Activated T-cell treated with anti-CD3 and anti-CD28 coated beads, Interleukin-2, amount 50 U/mL, for 24 hours (primary cell): ENCODE data around the gene DTD2.

Source experiments
- DNase-seq: peaks from one replicate; pipeline ENCODE4 v3.0.0-alpha.2; 2020
- H3K27ac Mint-ChIP-seq: 2 replicates; pipeline ENCODE4 v1.8.0; 2020; ENCODE audit warnings: mild to moderate bottlenecking, mixed read lengths
- H3K27me3 Mint-ChIP-seq: 2 replicates; pipeline ENCODE4 v1.8.0; 2020; ENCODE audit warnings: mixed read lengths
- H3K36me3 Mint-ChIP-seq: 2 replicates; pipeline ENCODE4 v1.8.0; 2020; ENCODE audit warnings: low read depth, mixed read lengths
- H3K4me1 Mint-ChIP-seq: 2 replicates; pipeline ENCODE4 v1.8.0; 2020; ENCODE audit warnings: low read depth, mixed read lengths
- H3K4me3 Mint-ChIP-seq: 2 replicates; pipeline ENCODE4 v1.8.0; 2020; ENCODE audit warnings: mild to moderate bottlenecking, moderate library complexity, mixed read lengths
- H3K9me3 Mint-ChIP-seq: 2 replicates; pipeline ENCODE4 v1.8.0; 2020; ENCODE audit warnings: mixed read lengths

DTD2 gene

DNA sequence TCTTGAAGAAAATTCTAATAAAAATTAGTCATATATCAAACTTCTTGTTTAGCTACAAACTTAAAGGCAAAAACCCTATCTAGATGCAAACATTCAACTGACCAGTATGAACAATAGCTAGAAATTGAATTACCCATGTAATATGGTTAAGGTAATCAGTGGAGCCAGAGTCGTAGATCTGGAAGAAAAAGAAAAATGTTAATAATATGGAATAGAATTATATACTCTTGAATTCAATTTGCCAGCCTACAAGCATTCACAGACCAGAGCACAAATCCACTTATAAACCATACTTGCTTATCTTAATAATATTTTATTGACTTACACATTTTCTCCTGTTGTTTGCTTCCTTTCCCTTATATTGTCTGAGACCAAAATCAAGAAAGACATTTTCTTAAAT is 29.3 kb downstream of the DTD2 start:
- Mint-ChIP-seq H3K9me3 (peaks cover 6% of the 10 kb centered on the region), H3K27ac (no peak overlapping the region), H3K36me3 (peaks cover 9% of the 10 kb centered on the region), H3K4me3 (no peak overlapping the region), H3K4me1 (peaks cover 17% of the 10 kb centered on the region), H3K27me3 (no peaks in the 10 kb centered on the region)
- no peak for DNase-seq

DNA sequence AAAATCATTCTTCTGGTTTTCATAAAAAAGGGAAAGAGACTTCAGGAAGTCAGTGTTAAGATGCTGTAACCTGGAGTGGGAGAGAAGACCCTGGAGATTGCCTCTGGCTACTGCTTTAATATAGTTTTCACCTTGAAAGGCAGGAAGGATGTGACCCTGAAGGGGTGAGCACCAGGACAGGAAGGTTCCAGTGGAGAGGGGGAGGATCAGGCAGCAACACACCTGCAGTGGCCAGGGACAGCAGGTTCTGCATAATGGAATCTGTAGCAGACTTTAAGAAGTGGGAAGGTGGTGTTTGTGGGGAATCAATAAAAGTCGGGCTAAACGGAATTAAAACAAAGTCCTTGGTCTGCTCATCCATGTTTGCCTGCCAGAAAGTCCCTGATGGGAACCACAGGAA is 30.6 kb downstream of the DTD2 start:
- Mint-ChIP-seq H3K4me3 (no peak overlapping the region), H3K27me3 (no peaks in the 10 kb centered on the region), H3K27ac (no peak overlapping the region), H3K36me3 (no peaks in the 10 kb centered on the region), H3K9me3 (no peaks in the 10 kb centered on the region), H3K4me1 (peaks cover 21% of the 10 kb centered on the region)
- DNase-seq = no peak

DNA sequence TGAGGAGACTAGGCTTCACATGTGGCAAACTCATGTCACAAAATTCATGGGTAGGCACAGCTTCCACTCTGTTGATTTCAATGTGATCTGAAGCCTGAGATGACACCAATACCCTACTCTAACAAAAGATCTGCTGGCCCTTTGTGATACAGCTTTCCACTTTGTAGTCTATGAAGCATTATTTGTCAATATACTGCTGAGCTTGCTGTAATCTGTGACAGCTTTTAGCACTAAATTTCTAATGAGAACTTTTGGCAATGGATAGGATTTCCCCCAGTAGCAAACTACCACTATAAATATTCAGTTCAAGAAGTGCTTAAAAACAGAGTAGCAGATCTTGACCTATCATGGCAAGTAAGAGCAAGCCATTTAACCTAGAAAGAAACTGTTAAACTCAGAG is 31.4 kb downstream of the DTD2 start:
- DNase-seq = no peak
- H3K27me3 Mint-ChIP-seq = no peaks in the 10 kb centered on the region
- no peaks in the 10 kb centered on the region for H3K36me3 Mint-ChIP-seq
- no peak overlapping the region for H3K27ac Mint-ChIP-seq
- no peak overlapping the region for H3K4me3 Mint-ChIP-seq
- H3K9me3 Mint-ChIP-seq = no peaks in the 10 kb centered on the region
- H3K4me1 Mint-ChIP-seq = peaks cover 28% of the 10 kb centered on the region

DNA sequence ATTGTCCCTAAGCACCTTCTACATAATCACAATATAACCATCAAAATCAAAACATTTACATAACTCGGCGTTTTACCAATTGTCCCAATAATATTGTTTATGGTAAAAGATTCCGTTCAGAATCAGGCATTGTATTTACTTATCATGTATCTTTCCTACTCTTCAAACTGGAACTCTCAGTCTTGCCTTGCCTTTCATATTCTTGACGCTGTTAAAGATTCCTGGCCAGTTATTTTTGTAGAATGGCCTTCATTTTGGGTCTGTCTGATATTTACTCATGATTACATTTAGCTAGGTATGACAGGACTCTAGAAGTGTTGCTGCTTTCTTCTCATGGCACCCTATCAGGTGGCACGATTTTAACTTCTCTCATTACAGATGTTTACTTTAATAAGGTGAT is 36.1 kb downstream of the DTD2 start:
- peak overlapping the region; percentile 96 for H3K27ac Mint-ChIP-seq
- H3K4me3 Mint-ChIP-seq = peak overlapping the region; percentile 92
- peaks cover 26% of the 10 kb centered on the region for H3K4me1 Mint-ChIP-seq
- H3K9me3 Mint-ChIP-seq = no peaks in the 10 kb centered on the region
- H3K27me3 Mint-ChIP-seq = no peaks in the 10 kb centered on the region
- H3K36me3 Mint-ChIP-seq = peaks cover 2% of the 10 kb centered on the region
- DNase-seq = no peak

DNA sequence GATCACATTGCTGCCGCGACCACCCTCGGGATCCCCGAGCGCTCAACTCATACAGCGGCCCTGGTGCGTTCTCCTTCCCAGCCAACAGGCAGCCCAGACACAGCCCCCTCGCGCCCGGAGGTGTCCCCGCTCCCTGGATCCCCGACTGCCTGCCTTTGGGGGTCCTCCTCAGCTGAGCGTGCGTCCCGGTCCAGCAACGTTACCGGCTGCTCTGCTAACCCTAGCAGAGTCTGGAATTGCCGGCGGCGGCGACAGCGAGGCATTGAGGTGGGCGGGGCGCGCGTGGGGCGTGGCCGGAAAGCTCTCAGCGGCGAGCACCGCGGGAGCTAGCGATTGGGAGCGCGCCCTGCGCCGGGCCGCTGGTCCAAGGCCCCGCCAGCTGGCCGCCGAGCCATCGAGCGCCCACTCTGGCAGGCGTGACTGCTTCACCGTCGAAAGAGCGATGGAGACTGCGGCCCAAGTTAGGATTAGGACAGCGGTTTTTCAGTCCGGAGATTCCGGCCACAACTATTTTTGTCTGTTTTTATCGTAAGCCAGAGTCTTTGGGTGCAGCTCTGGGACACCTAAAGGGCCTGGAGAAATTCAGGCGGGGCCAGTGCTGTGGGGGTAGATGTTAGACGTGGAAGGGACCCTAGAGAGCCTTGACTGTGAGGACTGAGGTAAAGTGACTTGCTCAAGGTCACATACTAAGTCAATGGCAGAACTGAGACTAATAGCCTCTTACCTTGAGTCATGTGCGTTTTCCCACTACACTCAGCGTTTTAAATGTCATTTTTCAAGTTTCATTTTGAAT is 36.8 kb downstream of the DTD2 start, which contains the start of gene HEATR5A:
HEATR5A (minus strand) TSS at position 232 of the 793 bp plus-strand sequence. CDS start 17,575 bp downstream, outside the sequence.
- no peaks in the 10 kb centered on the region for H3K27me3 Mint-ChIP-seq
- peak within 1 kb of the TSS; percentile 92 for H3K4me3 Mint-ChIP-seq
- peak; percentile 95 for DNase-seq
- peaks cover 2% of the 10 kb centered on the region for H3K36me3 Mint-ChIP-seq
- no peaks in the 10 kb centered on the region for H3K9me3 Mint-ChIP-seq
- peak within 1 kb of the TSS; percentile 96 for H3K27ac Mint-ChIP-seq
- peaks cover 26% of the 10 kb centered on the region for H3K4me1 Mint-ChIP-seq

DNA sequence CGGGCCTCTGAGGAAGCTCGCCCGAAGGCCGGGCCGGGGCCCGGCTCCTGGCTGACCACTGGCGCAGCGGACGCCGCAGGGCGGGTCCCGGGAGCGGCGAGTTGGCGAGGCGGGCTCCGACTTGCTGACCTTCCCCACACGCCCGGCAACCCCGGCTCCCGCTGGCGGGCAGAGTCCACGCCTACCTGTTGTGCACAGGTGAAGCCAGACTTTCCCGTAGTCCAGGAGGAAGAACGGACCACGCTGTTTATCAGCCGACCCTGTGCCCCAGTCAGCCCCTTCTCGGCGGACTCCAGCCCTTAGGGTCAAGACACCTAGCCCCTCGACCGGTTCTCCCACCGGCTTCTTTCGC is 37.4 kb downstream of the DTD2 start:
- H3K36me3 Mint-ChIP-seq = peaks cover 2% of the 10 kb centered on the region
- H3K4me1 Mint-ChIP-seq = peaks cover 26% of the 10 kb centered on the region

DNA sequence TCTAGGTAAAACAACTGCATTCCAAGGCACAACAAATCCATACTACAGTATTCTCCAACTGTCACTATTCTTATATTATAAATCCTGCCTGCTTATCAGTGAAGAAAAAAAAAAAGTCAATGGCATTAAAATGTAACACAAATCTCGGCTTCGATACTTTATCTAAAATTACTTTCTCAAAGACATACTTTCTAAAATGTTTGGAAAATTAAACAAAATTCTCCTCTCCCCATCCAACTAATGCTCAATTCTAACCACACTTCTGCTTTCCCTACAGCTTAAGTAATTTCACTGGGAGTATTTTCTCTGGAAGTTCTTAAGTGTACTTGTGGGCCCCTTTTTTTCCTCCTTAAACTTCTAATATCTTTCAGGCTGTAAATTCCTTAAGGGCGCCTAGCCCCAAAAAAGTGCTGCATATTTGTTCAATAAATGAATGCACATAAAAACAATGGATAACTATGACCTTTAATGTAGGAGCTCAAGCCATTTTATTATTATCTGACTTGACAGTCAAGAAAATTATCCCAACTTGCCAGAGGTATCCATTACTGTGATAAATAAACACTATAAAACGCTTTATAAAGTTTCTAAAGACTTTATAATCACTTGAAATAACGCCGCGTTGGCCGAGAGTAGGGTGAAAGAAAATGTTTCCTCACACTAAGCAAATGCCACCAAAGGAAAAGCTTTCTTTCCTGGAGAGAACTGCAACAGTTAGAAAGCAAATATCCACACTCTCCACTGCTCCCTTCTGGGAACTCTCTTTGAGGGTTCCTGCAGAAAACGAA is 37.9 kb downstream of the DTD2 start:
- Mint-ChIP-seq H3K27me3 (no peaks in the 10 kb centered on the region), H3K27ac (peak overlapping the region; percentile 44), H3K4me1 (peaks cover 30% of the 10 kb centered on the region), H3K4me3 (peak overlapping the region; percentile 92), H3K36me3 (peaks cover 2% of the 10 kb centered on the region), H3K9me3 (no peaks in the 10 kb centered on the region)
- DNase-seq = no peak

More for the DNA sequence above, 37.4 kb downstream of the DTD2 start:
- Mint-ChIP-seq H3K4me3 (peak overlapping the region; percentile 92), H3K9me3 (no peaks in the 10 kb centered on the region), H3K27ac (peak overlapping the region; percentile 96), H3K27me3 (no peaks in the 10 kb centered on the region)
- DNase-seq = no peak

DNA sequence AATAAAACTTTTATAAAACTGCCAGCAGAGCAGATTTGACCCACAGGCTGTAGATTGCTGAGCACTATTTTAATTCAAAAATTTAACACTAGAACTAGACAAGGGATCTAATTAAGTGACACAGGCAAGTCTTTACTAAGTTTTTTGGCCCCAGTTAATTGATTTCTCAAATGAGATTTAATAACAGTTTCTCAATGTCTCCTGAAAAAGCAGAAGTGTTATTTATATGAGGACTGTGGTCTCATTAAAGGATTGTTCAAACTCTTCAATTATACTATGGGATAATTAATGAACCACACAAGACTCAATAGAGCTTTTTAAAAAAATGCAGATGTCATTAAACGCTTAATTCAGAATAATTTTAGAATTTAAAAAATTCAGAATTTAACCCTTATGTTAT is 38.9 kb downstream of the DTD2 start:
- H3K27me3 Mint-ChIP-seq = no peaks in the 10 kb centered on the region
- H3K9me3 Mint-ChIP-seq = no peaks in the 10 kb centered on the region
- no peak overlapping the region for H3K27ac Mint-ChIP-seq
- peaks cover 37% of the 10 kb centered on the region for H3K4me1 Mint-ChIP-seq
- no peak for DNase-seq
- no peak overlapping the region for H3K4me3 Mint-ChIP-seq
- H3K36me3 Mint-ChIP-seq = peaks cover 2% of the 10 kb centered on the region

DNA sequence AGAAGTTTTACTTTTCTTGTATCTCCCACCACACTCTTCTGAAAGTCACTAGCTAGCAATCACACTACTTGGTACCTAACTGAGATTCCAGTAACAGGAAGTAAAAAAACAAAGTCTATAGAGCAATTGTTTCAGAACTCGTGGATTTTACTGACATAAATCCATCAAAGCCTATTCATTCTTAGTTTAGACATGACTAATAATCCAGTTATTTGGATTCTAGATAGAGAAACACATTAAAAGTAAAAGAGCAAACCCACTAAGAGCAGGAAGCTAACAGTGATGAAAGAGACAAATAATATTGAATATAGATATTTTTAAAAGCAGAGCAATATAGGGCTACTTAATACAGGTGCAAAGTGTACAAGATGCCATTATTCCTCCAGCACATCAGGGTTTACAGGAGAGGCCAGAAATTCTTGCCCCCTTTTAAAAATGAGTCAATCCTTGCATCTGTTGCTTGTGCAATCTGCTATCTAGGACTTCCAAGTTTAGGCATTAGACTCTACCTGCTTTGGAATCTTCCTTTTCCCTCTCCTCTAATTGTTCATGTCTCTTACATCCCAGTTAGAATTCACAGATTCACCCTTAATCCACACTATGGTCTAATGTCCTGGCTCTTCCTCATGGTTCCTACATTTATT is 43.0 kb downstream of the DTD2 start:
- peaks cover 19% of the 10 kb centered on the region for H3K4me1 Mint-ChIP-seq
- peaks cover 5% of the 10 kb centered on the region for H3K36me3 Mint-ChIP-seq
- DNase-seq = no peak
- H3K27ac Mint-ChIP-seq = no peak overlapping the region
- no peaks in the 10 kb centered on the region for H3K27me3 Mint-ChIP-seq
- no peaks in the 10 kb centered on the region for H3K9me3 Mint-ChIP-seq
- no peak overlapping the region for H3K4me3 Mint-ChIP-seq

DNA sequence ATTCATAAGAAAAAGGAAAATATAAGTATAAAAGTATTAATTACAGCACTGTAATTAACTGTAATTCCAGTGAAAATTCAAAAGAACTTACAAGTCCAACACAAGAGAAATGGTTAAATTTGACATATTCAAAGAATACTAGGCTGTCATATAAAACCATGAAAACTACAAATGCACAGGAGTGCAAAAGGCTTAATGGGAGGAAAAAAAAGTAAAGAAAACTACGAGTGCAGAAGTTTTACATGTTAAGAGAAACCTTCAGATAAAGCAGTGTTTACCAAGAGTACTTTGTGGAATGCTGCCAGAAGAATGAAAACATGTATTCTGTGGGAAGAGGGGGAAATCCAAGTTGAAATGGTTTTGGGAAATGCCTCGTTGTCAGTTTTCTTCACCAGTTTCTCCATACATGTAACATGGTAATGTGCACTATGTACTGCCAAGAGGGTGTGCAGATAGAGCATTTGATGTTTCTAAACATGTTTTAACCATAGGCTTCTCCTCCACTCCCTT is 46.0 kb downstream of the DTD2 start:
- H3K27ac Mint-ChIP-seq = no peak overlapping the region
- peaks cover 14% of the 10 kb centered on the region for H3K4me1 Mint-ChIP-seq
- no peaks in the 10 kb centered on the region for H3K9me3 Mint-ChIP-seq
- H3K36me3 Mint-ChIP-seq = peaks cover 5% of the 10 kb centered on the region
- DNase-seq = no peak
- no peak overlapping the region for H3K4me3 Mint-ChIP-seq
- no peaks in the 10 kb centered on the region for H3K27me3 Mint-ChIP-seq

DNA sequence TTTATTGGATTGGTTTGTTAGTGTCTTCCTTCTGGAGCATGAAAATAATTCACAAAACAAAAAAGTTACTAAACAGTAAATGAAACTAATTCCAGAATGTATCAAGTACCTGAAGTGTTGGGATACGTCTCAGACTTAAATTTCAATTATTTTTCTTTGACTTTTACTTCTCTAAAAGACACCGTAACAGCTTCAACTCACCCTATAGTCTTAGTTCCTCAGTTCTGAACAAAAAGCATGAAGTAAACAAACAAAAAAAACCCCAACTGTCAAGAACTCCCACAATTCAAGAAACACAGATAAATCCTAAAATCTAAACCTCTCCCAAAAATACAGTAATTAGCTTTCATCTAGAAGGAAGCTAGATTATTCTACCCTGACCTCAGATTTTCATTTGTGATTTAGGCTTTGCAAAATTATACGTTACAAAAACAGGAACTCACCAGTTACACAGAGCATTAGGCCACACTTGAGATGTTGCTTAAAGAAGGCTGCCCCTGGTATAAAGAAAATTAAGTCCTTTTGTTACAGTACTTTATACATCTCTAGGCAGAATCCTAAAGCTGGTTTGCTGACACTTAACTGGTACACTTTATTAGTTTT is 47.2 kb downstream of the DTD2 start:
- H3K27me3 Mint-ChIP-seq = no peaks in the 10 kb centered on the region
- H3K36me3 Mint-ChIP-seq = peaks cover 5% of the 10 kb centered on the region
- H3K4me1 Mint-ChIP-seq = peaks cover 17% of the 10 kb centered on the region
- no peak for DNase-seq
- H3K27ac Mint-ChIP-seq = no peak overlapping the region
- no peaks in the 10 kb centered on the region for H3K9me3 Mint-ChIP-seq
- no peak overlapping the region for H3K4me3 Mint-ChIP-seq

DNA sequence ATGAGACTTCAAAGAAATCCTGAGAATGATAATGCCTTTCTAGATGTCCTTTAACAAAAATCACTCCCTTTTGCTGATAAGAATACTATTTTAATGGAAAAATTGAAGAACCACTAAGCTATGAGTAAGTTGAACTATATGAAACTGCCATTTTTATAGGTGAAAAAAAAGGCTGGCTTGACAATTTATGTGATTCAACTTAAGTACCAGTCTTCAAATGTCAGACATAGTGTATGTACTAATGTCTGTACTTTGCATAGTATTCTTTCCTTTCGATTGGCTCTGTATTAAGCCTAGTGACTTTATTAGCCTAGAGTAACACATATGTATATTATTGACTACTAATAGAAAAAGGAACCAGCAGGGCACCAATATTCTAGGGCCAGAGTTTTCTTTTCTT is 48.9 kb downstream of the DTD2 start:
- no peaks in the 10 kb centered on the region for H3K27me3 Mint-ChIP-seq
- H3K4me3 Mint-ChIP-seq = no peak overlapping the region
- peaks cover 6% of the 10 kb centered on the region for H3K4me1 Mint-ChIP-seq
- DNase-seq = no peak
- no peaks in the 10 kb centered on the region for H3K9me3 Mint-ChIP-seq
- H3K36me3 Mint-ChIP-seq = peaks cover 5% of the 10 kb centered on the region
- no peak overlapping the region for H3K27ac Mint-ChIP-seq

DNA sequence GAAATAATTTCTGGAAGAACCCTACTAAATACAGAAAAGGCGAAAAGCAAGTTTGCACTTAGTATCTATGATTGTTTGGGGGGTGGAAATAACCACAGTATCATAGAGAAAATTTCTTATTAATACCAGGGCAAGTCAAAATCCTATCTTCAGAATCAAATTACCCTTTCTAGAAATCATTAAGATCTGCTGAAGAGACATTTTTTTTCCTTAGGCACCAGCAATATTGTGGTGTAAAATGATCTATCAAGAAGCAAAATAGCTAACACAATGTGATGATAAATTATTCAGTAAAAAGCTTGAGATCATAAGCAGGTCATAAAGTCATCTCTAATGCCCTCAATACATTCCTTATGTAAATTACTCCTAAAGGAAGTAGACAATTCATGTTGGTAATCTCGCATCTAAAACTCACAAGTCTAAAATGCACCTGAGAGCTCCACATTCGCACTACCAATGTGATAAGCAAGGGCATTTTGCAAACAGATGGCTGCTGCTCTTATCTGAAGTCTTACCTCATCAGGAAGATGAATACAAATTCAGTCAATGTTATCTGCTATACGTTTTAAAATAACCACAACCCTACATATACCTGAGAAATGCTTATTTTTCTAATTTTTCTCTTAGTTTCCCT is 51.6 kb downstream of the DTD2 start:
- peaks cover 22% of the 10 kb centered on the region for H3K36me3 Mint-ChIP-seq
- no peaks in the 10 kb centered on the region for H3K27me3 Mint-ChIP-seq
- peaks cover 6% of the 10 kb centered on the region for H3K4me1 Mint-ChIP-seq
- DNase-seq = no peak
- H3K9me3 Mint-ChIP-seq = no peaks in the 10 kb centered on the region
- H3K4me3 Mint-ChIP-seq = no peak overlapping the region
- no peak overlapping the region for H3K27ac Mint-ChIP-seq

DNA sequence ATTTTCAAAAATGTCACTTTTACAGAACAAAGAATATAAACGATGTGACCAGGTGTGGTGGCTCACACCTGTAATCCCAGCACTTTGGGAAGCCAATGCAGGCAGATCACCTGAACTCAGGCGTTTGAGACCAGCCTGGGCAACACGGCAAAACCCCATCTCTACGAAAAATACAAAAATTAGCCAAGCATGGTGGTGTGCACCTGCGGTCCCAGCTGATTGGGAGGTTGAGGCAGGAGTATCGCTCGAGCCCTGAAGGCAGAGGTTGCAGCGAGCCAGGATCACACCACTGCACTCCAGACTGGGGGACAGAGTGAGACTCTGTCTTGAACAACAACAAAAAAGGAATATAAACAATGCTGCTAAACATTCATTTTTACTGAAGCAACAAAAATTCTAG is 52.2 kb downstream of the DTD2 start:
- no peak for DNase-seq
- H3K4me3 Mint-ChIP-seq = no peak overlapping the region
- peaks cover 24% of the 10 kb centered on the region for H3K36me3 Mint-ChIP-seq
- no peaks in the 10 kb centered on the region for H3K9me3 Mint-ChIP-seq
- no peaks in the 10 kb centered on the region for H3K27me3 Mint-ChIP-seq
- H3K4me1 Mint-ChIP-seq = peaks cover 9% of the 10 kb centered on the region
- H3K27ac Mint-ChIP-seq = no peak overlapping the region
